ENCODE data around the gene EIF2AK3.

Gene EIF2AK3

GRCh38 chr2:88608184-88608583 lies 19.1 kb downstream of the EIF2AK3 start:
- no peak for TF ChIP-seq CTCF (IDR thresholded peaks at IDR 0.05; ENCODE audit: low read depth, low read length)
- no peaks in the 10 kb centered on the region; the same call in 1 of the 2 replicates for H3K36me3 ChIP-seq
- H3K27ac ChIP-seq: no peak overlapping the region
- no peaks in the 10 kb centered on the region for H3K9me3 ChIP-seq (ENCODE audit: severe bottlenecking)
- H3K27me3 ChIP-seq (ENCODE audit: insufficient read depth, low read depth, severe bottlenecking): no peaks in the 10 kb centered on the region
- no peak for DNase-seq
- no peak overlapping the region for H3K4me3 ChIP-seq (ENCODE audit: low read depth, low read length)

GRCh38 chr2:88607416-88607815 lies 19.8 kb downstream of the EIF2AK3 start:
- Histone ChIP-seq H3K27ac (no peak overlapping the region), H3K27me3 (ENCODE audit: insufficient read depth, low read depth, severe bottlenecking) (no peaks in the 10 kb centered on the region), H3K36me3 (no peaks in the 10 kb centered on the region; the same call in 1 of the 2 replicates), H3K4me3 (ENCODE audit: low read depth, low read length) (no peak overlapping the region), H3K9me3 (ENCODE audit: severe bottlenecking) (no peaks in the 10 kb centered on the region)
- DNase-seq: no peak
- no peak for TF ChIP-seq CTCF (IDR thresholded peaks at IDR 0.05; ENCODE audit: low read depth, low read length)

- H3K27ac ChIP-seq: no peak overlapping the region
- no peaks in the 10 kb centered on the region for H3K9me3 ChIP-seq (ENCODE audit: severe bottlenecking)
- no peak for TF ChIP-seq CTCF (IDR thresholded peaks at IDR 0.05; ENCODE audit: low read depth, low read length)
- DNase-seq: no peak
- H3K27me3 ChIP-seq (ENCODE audit: insufficient read depth, low read depth, severe bottlenecking): no peaks in the 10 kb centered on the region
- no peak overlapping the region for H3K4me3 ChIP-seq (ENCODE audit: low read depth, low read length)
- H3K36me3 ChIP-seq: no peaks in the 10 kb centered on the region; the same call in 1 of the 2 replicates
These were observed 20.8 kb downstream of the EIF2AK3 start for GRCh38 chr2:88606371-88607030.

- Histone ChIP-seq H3K9me3 (ENCODE audit: severe bottlenecking) (no peaks in the 10 kb centered on the region), H3K27me3 (ENCODE audit: insufficient read depth, low read depth, severe bottlenecking) (no peaks in the 10 kb centered on the region), H3K4me3 (ENCODE audit: low read depth, low read length) (no peak overlapping the region), H3K27ac (no peak overlapping the region), H3K36me3 (no peaks in the 10 kb centered on the region)
- TF ChIP-seq CTCF (IDR thresholded peaks at IDR 0.05; ENCODE audit: low read depth, low read length): no peak
- DNase-seq: no peak
These were observed 24.1 kb downstream of the EIF2AK3 start for GRCh38 chr2:88603146-88603545.

- H3K9me3 ChIP-seq (ENCODE audit: severe bottlenecking): no peaks in the 10 kb centered on the region
- no peaks in the 10 kb centered on the region for H3K36me3 ChIP-seq
- no peak for TF ChIP-seq CTCF (IDR thresholded peaks at IDR 0.05; ENCODE audit: low read depth, low read length)
- no peak for DNase-seq
- H3K27ac ChIP-seq: no peak overlapping the region
- H3K4me3 ChIP-seq (ENCODE audit: low read depth, low read length): no peak overlapping the region
- no peaks in the 10 kb centered on the region for H3K27me3 ChIP-seq (ENCODE audit: insufficient read depth, low read depth, severe bottlenecking)
These were observed 25.2 kb downstream of the EIF2AK3 start for GRCh38 chr2:88602022-88602421.

GRCh38 chr2:88601286-88601685 lies 26.0 kb downstream of the EIF2AK3 start:
- Histone ChIP-seq H3K4me3 (ENCODE audit: low read depth, low read length) (no peak overlapping the region), H3K36me3 (no peaks in the 10 kb centered on the region), H3K27me3 (ENCODE audit: insufficient read depth, low read depth, severe bottlenecking) (no peaks in the 10 kb centered on the region), H3K27ac (no peak overlapping the region), H3K9me3 (ENCODE audit: severe bottlenecking) (no peaks in the 10 kb centered on the region)
- peak; percentile 16 for DNase-seq
- no peak for TF ChIP-seq CTCF (IDR thresholded peaks at IDR 0.05; ENCODE audit: low read depth, low read length)

All from WERI-Rb-1 (cell line).